Measurements from ENCODE around the gene LMBR1L.

The LMBR1L gene

GRCh38 chr12:49059045-49059298 lies 51.7 kb downstream of the LMBR1L start:
- Histone ChIP-seq H3K4me3 (ENCODE audit: low read depth, low read length) (peak overlapping the region; percentile 78), H3K9ac (ENCODE audit: low read depth, low read length) (peak overlapping the region; percentile 98), H3K4me1 (ENCODE audit: control insufficient read depth, insufficient read depth, low read length) (peaks cover 31% of the 10 kb centered on the region), H3K27ac (ENCODE audit: low read depth, low read length) (no peak overlapping the region), H3K27me3 (ENCODE audit: control insufficient read depth, insufficient read depth, low read length) (no peaks in the 10 kb centered on the region), H3K36me3 (ENCODE audit: control insufficient read depth, insufficient read depth, low read length) (peaks cover 14% of the 10 kb centered on the region), H3K9me3 (ENCODE audit: control insufficient read depth, insufficient read depth, low read length) (no peaks in the 10 kb centered on the region)

GRCh38 chr12:49058366-49059044 lies 52.1 kb downstream of the LMBR1L start:
- Histone ChIP-seq H3K27ac (ENCODE audit: low read depth, low read length) (no peak overlapping the region), H3K27me3 (ENCODE audit: control insufficient read depth, insufficient read depth, low read length) (no peaks in the 10 kb centered on the region), H3K9ac (ENCODE audit: low read depth, low read length) (no peak overlapping the region), H3K4me3 (ENCODE audit: low read depth, low read length) (peak overlapping the region; percentile 78), H3K4me1 (ENCODE audit: control insufficient read depth, insufficient read depth, low read length) (peaks cover 31% of the 10 kb centered on the region), H3K9me3 (ENCODE audit: control insufficient read depth, insufficient read depth, low read length) (no peaks in the 10 kb centered on the region), H3K36me3 (ENCODE audit: control insufficient read depth, insufficient read depth, low read length) (peaks cover 19% of the 10 kb centered on the region)

GRCh38 chr12:49057888-49058287 lies 52.8 kb downstream of the LMBR1L start:
- Histone ChIP-seq H3K9ac (ENCODE audit: low read depth, low read length) (no peak overlapping the region), H3K27ac (ENCODE audit: low read depth, low read length) (no peak overlapping the region)

GRCh38 chr12:49055978-49056754 lies 54.5 kb downstream of the LMBR1L start:
- no peaks in the 10 kb centered on the region for H3K9me3 ChIP-seq (ENCODE audit: control insufficient read depth, insufficient read depth, low read length)
- no peak overlapping the region for H3K27ac ChIP-seq (ENCODE audit: low read depth, low read length)
- H3K27me3 ChIP-seq (ENCODE audit: control insufficient read depth, insufficient read depth, low read length) = no peaks in the 10 kb centered on the region
- H3K36me3 ChIP-seq (ENCODE audit: control insufficient read depth, insufficient read depth, low read length) = peaks cover 42% of the 10 kb centered on the region
- no peak overlapping the region for H3K9ac ChIP-seq (ENCODE audit: low read depth, low read length)
- H3K4me1 ChIP-seq (ENCODE audit: control insufficient read depth, insufficient read depth, low read length) = peaks cover 31% of the 10 kb centered on the region
- H3K4me3 ChIP-seq (ENCODE audit: low read depth, low read length) = peak overlapping the region; percentile 34

More at GRCh38 chr12:49057888-49058287, 52.8 kb downstream of the LMBR1L start:
- Histone ChIP-seq H3K27me3 (ENCODE audit: control insufficient read depth, insufficient read depth, low read length) (no peaks in the 10 kb centered on the region), H3K36me3 (ENCODE audit: control insufficient read depth, insufficient read depth, low read length) (peaks cover 25% of the 10 kb centered on the region), H3K9me3 (ENCODE audit: control insufficient read depth, insufficient read depth, low read length) (no peaks in the 10 kb centered on the region), H3K4me3 (ENCODE audit: low read depth, low read length) (peak overlapping the region; percentile 78), H3K4me1 (ENCODE audit: control insufficient read depth, insufficient read depth, low read length) (peaks cover 31% of the 10 kb centered on the region)

GRCh38 chr12:49055092-49055491 lies 55.6 kb downstream of the LMBR1L start:
- Histone ChIP-seq H3K9me3 (ENCODE audit: control insufficient read depth, insufficient read depth, low read length) (no peaks in the 10 kb centered on the region), H3K4me1 (ENCODE audit: control insufficient read depth, insufficient read depth, low read length) (peaks cover 31% of the 10 kb centered on the region), H3K27ac (ENCODE audit: low read depth, low read length) (no peak overlapping the region), H3K4me3 (ENCODE audit: low read depth, low read length) (no peak overlapping the region), H3K27me3 (ENCODE audit: control insufficient read depth, insufficient read depth, low read length) (no peaks in the 10 kb centered on the region), H3K36me3 (ENCODE audit: control insufficient read depth, insufficient read depth, low read length) (peaks cover 53% of the 10 kb centered on the region), H3K9ac (ENCODE audit: low read depth, low read length) (no peak overlapping the region)

GRCh38 chr12:49054524-49054923 lies 56.1 kb downstream of the LMBR1L start:
- Histone ChIP-seq H3K4me1 (ENCODE audit: control insufficient read depth, insufficient read depth, low read length) (peaks cover 31% of the 10 kb centered on the region), H3K4me3 (ENCODE audit: low read depth, low read length) (no peak overlapping the region), H3K27ac (ENCODE audit: low read depth, low read length) (no peak overlapping the region), H3K9me3 (ENCODE audit: control insufficient read depth, insufficient read depth, low read length) (no peaks in the 10 kb centered on the region), H3K36me3 (ENCODE audit: control insufficient read depth, insufficient read depth, low read length) (peaks cover 59% of the 10 kb centered on the region), H3K27me3 (ENCODE audit: control insufficient read depth, insufficient read depth, low read length) (no peaks in the 10 kb centered on the region), H3K9ac (ENCODE audit: low read depth, low read length) (no peak overlapping the region)

- Histone ChIP-seq H3K36me3 (ENCODE audit: control insufficient read depth, insufficient read depth, low read length) (peaks cover 63% of the 10 kb centered on the region), H3K27ac (ENCODE audit: low read depth, low read length) (no peak overlapping the region), H3K9ac (ENCODE audit: low read depth, low read length) (no peak overlapping the region), H3K4me1 (ENCODE audit: control insufficient read depth, insufficient read depth, low read length) (peaks cover 31% of the 10 kb centered on the region), H3K4me3 (ENCODE audit: low read depth, low read length) (no peak overlapping the region), H3K27me3 (ENCODE audit: control insufficient read depth, insufficient read depth, low read length) (no peaks in the 10 kb centered on the region), H3K9me3 (ENCODE audit: control insufficient read depth, insufficient read depth, low read length) (no peaks in the 10 kb centered on the region)
Observed at GRCh38 chr12:49054096-49054495, 56.6 kb downstream of the LMBR1L start.

- H3K9me3 ChIP-seq (ENCODE audit: control insufficient read depth, insufficient read depth, low read length) = no peaks in the 10 kb centered on the region
- peaks cover 22% of the 10 kb centered on the region for H3K4me1 ChIP-seq (ENCODE audit: control insufficient read depth, insufficient read depth, low read length)
- no peak overlapping the region for H3K9ac ChIP-seq (ENCODE audit: low read depth, low read length)
- H3K36me3 ChIP-seq (ENCODE audit: control insufficient read depth, insufficient read depth, low read length) = peaks cover 78% of the 10 kb centered on the region
- no peaks in the 10 kb centered on the region for H3K27me3 ChIP-seq (ENCODE audit: control insufficient read depth, insufficient read depth, low read length)
- no peak overlapping the region for H3K4me3 ChIP-seq (ENCODE audit: low read depth, low read length)
- no peak overlapping the region for H3K27ac ChIP-seq (ENCODE audit: low read depth, low read length)
Observed at GRCh38 chr12:49052451-49053208, 58.0 kb downstream of the LMBR1L start.

- H3K9ac ChIP-seq (ENCODE audit: low read depth, low read length) = no peak overlapping the region
- H3K4me3 ChIP-seq (ENCODE audit: low read depth, low read length) = no peak overlapping the region
- no peaks in the 10 kb centered on the region for H3K9me3 ChIP-seq (ENCODE audit: control insufficient read depth, insufficient read depth, low read length)
- peaks cover 15% of the 10 kb centered on the region for H3K4me1 ChIP-seq (ENCODE audit: control insufficient read depth, insufficient read depth, low read length)
- no peaks in the 10 kb centered on the region for H3K27me3 ChIP-seq (ENCODE audit: control insufficient read depth, insufficient read depth, low read length)
- peaks cover 85% of the 10 kb centered on the region for H3K36me3 ChIP-seq (ENCODE audit: control insufficient read depth, insufficient read depth, low read length)
- no peak overlapping the region for H3K27ac ChIP-seq (ENCODE audit: low read depth, low read length)
Observed at GRCh38 chr12:49051777-49052438, 58.7 kb downstream of the LMBR1L start.

- peaks cover 10% of the 10 kb centered on the region for H3K4me1 ChIP-seq (ENCODE audit: control insufficient read depth, insufficient read depth, low read length)
- H3K27ac ChIP-seq (ENCODE audit: low read depth, low read length) = no peak overlapping the region
- H3K27me3 ChIP-seq (ENCODE audit: control insufficient read depth, insufficient read depth, low read length) = no peaks in the 10 kb centered on the region
- no peak overlapping the region for H3K9ac ChIP-seq (ENCODE audit: low read depth, low read length)
- no peak overlapping the region for H3K4me3 ChIP-seq (ENCODE audit: low read depth, low read length)
- peaks cover 90% of the 10 kb centered on the region for H3K36me3 ChIP-seq (ENCODE audit: control insufficient read depth, insufficient read depth, low read length)
- H3K9me3 ChIP-seq (ENCODE audit: control insufficient read depth, insufficient read depth, low read length) = no peaks in the 10 kb centered on the region
Observed at GRCh38 chr12:49051373-49051764, 59.3 kb downstream of the LMBR1L start.
